SU-DHL-6 (cell line): Measurements from ENCODE around the gene YIPF3.

Source experiments
- H2AFZ ChIP-seq: fragments of 200-600 bp; sonication (generic); 2 replicates; pipeline ENCODE4 v1.6.1; 2014; ENCODE audit warnings: low read depth, mild to moderate bottlenecking, moderate library complexity, mixed read lengths, antibody characterized with exemption, low read length; ENCODE audit not compliant: severe bottlenecking
- H3F3A ChIP-seq: fragments of 200-600 bp; shearing (Covaris generic); 2 replicates; pipeline ENCODE4 v1.6.0; 2016; ENCODE audit warnings: antibody characterized with exemption, mild to moderate bottlenecking; ENCODE audit not compliant: insufficient read depth
- H3K27ac ChIP-seq: fragments of 200-600 bp; sonication (generic); 2 replicates; pipeline ENCODE4 v1.5.1; 2016; ENCODE audit warnings: low read depth, mild to moderate bottlenecking, low read length, moderate library complexity, mixed read lengths
- H3K27me3 ChIP-seq: fragments of 200-600 bp; sonication (generic), shearing (Covaris generic); 2 replicates; pipeline ENCODE4 v1.6.0; 2014; ENCODE audit warnings: mild to moderate bottlenecking, low read length
- H3K36me3 ChIP-seq: fragments of 200-600 bp; sonication (generic); 2 replicates; pipeline ENCODE4 v1.6.1; 2014; ENCODE audit warnings: mild to moderate bottlenecking, low read length, mixed read lengths
- H3K4me2 ChIP-seq: fragments of 300-600, 200-600 bp; shearing (Covaris generic), sonication (generic); 2 replicates; pipeline ENCODE4 v1.6.0; 2014; ENCODE audit warnings: low read length, low read depth, mild to moderate bottlenecking; ENCODE audit not compliant: poor library complexity, severe bottlenecking
- H3K4me3 ChIP-seq: fragments of 200-600 bp; sonication (generic); 2 replicates; pipeline ENCODE4 v1.5.1; 2014; ENCODE audit warnings: antibody characterized with exemption, low read length, mild to moderate bottlenecking, mixed read lengths; ENCODE audit not compliant: insufficient read depth, poor library complexity, severe bottlenecking
- H3K79me2 ChIP-seq: fragments of 200-600 bp; sonication (generic); 2 replicates; pipeline ENCODE4 v1.6.1; 2014; ENCODE audit warnings: mild to moderate bottlenecking, low read length, moderate library complexity; ENCODE audit not compliant: insufficient read depth
- H3K9ac ChIP-seq: fragments of 200-600 bp; sonication (generic); 2 replicates; pipeline ENCODE4 v1.7.0; 2014; ENCODE audit warnings: mild to moderate bottlenecking, low read length
- H3K9me2 ChIP-seq: fragments of 200-600 bp; sonication (generic); replicated peaks from 2 replicates; pipeline ENCODE4 v1.6.1; 2014; ENCODE audit warnings: low read length; ENCODE audit not compliant: insufficient read depth
- H3K9me3 ChIP-seq: fragments of 200-600 bp; sonication (generic); 2 replicates; pipeline ENCODE4 v1.6.1; 2014; ENCODE audit warnings: low read length, mixed read lengths; ENCODE audit not compliant: insufficient read depth
- H4K20me1 ChIP-seq: fragments of 200-600 bp; sonication (generic); 2 replicates; pipeline ENCODE4 v1.6.1; 2014; ENCODE audit warnings: low read depth, mild to moderate bottlenecking, antibody characterized with exemption, low read length, moderate library complexity, mixed read lengths
- EZH2phosphoT487 ChIP-seq: fragments of 200-600 bp; sonication (generic), shearing (Covaris generic); conservative IDR thresholded peaks from 2 replicates; pipeline ENCODE4 v1.6.1; 2018; ENCODE audit warnings: mild to moderate bottlenecking, antibody characterized with exemption, low read length, moderate library complexity, mixed read lengths
- TF ChIP-seq, protein P1 (sequence below): fragments of 200-600 bp; sonication (generic); IDR thresholded peaks from one replicate; pipeline ENCODE4 v1.5.1; 2017; ENCODE audit warnings: antibody characterized with exemption, mild to moderate bottlenecking, low read length, moderate library complexity; ENCODE audit not compliant: insufficient read depth, poor library complexity, severe bottlenecking

YIPF3 gene

GRCh38 chr6:43494321-43494720 lies 22.4 kb downstream of the YIPF3 start:
- Histone ChIP-seq H3K9ac (no peak overlapping the region), H3K36me3 (no peaks in the 10 kb centered on the region), H3K4me3 (no peak overlapping the region), H3F3A (no peaks in the 10 kb centered on the region), H3K27ac (no peak overlapping the region), H3K27me3 (no peaks in the 10 kb centered on the region), H2AFZ (no peak overlapping the region), H4K20me1 (no peaks in the 10 kb centered on the region), H3K79me2 (no peaks in the 10 kb centered on the region), H3K9me3 (no peaks in the 10 kb centered on the region), H3K4me2 (no peak overlapping the region), H3K9me2 (no peaks in the 10 kb centered on the region)
- TF ChIP-seq, protein P1, sequence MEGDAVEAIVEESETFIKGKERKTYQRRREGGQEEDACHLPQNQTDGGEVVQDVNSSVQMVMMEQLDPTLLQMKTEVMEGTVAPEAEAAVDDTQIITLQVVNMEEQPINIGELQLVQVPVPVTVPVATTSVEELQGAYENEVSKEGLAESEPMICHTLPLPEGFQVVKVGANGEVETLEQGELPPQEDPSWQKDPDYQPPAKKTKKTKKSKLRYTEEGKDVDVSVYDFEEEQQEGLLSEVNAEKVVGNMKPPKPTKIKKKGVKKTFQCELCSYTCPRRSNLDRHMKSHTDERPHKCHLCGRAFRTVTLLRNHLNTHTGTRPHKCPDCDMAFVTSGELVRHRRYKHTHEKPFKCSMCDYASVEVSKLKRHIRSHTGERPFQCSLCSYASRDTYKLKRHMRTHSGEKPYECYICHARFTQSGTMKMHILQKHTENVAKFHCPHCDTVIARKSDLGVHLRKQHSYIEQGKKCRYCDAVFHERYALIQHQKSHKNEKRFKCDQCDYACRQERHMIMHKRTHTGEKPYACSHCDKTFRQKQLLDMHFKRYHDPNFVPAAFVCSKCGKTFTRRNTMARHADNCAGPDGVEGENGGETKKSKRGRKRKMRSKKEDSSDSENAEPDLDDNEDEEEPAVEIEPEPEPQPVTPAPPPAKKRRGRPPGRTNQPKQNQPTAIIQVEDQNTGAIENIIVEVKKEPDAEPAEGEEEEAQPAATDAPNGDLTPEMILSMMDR = no peak
- TF ChIP-seq EZH2phosphoT487 = no peak

- Histone ChIP-seq H3K27ac (no peak overlapping the region), H3K4me3 (no peak overlapping the region), H3F3A (no peaks in the 10 kb centered on the region), H3K79me2 (no peaks in the 10 kb centered on the region), H3K36me3 (no peaks in the 10 kb centered on the region), H2AFZ (no peak overlapping the region), H3K9me2 (no peaks in the 10 kb centered on the region), H4K20me1 (no peaks in the 10 kb centered on the region), H3K27me3 (no peaks in the 10 kb centered on the region), H3K9me3 (no peaks in the 10 kb centered on the region), H3K4me2 (no peak overlapping the region), H3K9ac (no peak overlapping the region)
- no peak for TF ChIP-seq EZH2phosphoT487
- TF ChIP-seq, protein P1 = no peak
Measured at GRCh38 chr6:43493833-43494232, 22.9 kb downstream of the YIPF3 start.

- H3K9me2 ChIP-seq = no peaks in the 10 kb centered on the region
- TF ChIP-seq, protein P1 = no peak
- no peak for TF ChIP-seq EZH2phosphoT487
- no peaks in the 10 kb centered on the region for H3K36me3 ChIP-seq
- H3K4me3 ChIP-seq = no peak overlapping the region
- no peaks in the 10 kb centered on the region for H3K27me3 ChIP-seq
- H3K4me2 ChIP-seq = no peak overlapping the region
- H3F3A ChIP-seq = no peaks in the 10 kb centered on the region
- H3K79me2 ChIP-seq = no peaks in the 10 kb centered on the region; the same call in 1 of the 2 replicates
- H2AFZ ChIP-seq = no peak overlapping the region
- no peaks in the 10 kb centered on the region for H4K20me1 ChIP-seq
- no peaks in the 10 kb centered on the region for H3K9me3 ChIP-seq
- no peak overlapping the region for H3K27ac ChIP-seq
- H3K9ac ChIP-seq = no peak overlapping the region
Measured at GRCh38 chr6:43493230-43493629, 23.5 kb downstream of the YIPF3 start.
